Measurements from ENCODE around the gene DNAI1.
"Not testable (repeated sequence)": the region's sequence is repeated elsewhere in the genome, so short reads cannot be mapped to it uniquely, and the experiment has no call there.

The DNAI1 gene

DNA sequence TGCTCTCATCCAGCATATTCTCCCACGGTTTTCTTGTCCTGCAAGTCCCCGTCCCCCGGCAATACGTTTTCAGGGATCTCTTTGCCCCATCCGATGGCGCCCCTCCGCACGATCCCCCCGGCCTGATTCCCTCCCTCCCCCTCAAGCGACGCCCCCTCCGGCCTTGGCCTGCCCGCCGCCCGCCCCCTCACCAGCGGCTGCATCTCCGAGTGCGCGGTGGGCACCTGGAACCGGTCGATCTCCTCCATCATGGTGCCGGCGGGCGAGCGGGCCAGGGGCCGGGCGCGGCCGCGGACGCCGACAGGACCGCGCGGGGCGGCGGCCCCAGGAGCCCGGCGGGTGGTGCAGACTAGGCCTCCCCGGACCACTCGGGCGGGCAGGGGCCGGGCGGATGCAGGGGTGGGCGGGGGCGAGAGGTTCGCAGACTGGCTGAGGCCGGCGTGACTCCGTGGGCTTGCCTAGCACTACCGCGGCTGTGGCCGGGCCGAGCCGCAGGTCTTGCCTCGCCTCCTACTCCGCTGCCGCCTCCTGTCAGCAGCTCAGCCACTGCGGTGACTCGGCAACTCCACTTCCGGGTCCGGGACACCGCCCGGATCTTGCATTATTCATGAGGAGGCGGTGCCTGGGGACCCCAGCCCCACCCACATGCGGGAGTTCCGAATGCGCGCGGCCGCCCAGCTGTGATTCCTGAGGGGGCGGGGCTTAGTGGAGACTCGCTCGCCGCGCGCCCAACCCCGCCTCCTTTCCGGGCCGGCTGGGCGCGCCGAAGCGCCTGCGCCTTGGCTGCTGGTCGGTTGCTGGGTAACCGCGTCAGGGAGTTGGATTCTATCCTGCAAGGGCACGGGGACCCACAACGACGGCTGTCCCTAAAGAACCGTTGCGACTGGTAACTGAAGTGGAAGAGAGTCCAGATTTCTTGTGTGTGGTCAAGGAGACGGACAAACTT lies at the start of gene DNAI1, which contains the start of gene FAM219A:
TSS of gene DNAI1 (plus strand) at position 793 of the 946 bp plus-strand sequence. CDS start 201 bp downstream, outside the sequence.
TSS of gene FAM219A (minus strand) at position 558 of the 946 bp plus-strand sequence. CDS start at position 251, 307 bp downstream.
- DNase-seq, result peak; percentile 99

GRCh38 chr9:34409154-34409553 lies 49.5 kb upstream of the DNAI1 start:
- no peak for DNase-seq

GRCh38 chr9:34412336-34412735 lies 46.3 kb upstream of the DNAI1 start:
- no peak for DNase-seq

DNA sequence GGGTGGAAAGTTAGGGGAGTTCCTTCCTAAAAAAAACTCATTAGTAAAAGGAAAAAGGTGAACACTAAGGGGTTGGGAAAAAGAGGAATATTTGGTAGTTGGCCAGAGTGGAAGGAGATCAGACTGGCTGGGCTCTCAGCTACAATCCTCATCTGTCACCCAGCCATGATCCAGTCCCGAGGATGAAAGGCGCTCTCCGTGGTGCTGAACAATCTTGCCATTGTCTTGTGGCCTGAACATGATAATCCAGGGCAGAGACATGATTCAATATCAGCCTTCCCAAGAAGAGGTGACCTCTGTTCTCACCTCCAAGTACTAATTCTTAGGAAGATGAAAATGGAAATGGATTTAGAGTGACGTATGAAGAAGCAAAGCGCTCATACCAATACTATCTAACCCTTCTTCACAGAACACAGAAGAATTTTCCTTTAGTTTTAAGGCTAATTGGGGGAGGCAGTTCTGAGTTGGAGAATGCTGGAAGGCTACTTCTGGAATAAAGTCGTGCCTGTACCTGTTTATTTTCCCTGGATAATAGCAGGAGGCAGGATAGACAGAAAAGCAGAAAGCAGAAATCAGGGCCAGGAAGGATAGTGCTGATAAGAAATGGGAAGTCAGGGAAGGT lies 45.3 kb upstream of the DNAI1 start:
- no peak for DNase-seq

DNA sequence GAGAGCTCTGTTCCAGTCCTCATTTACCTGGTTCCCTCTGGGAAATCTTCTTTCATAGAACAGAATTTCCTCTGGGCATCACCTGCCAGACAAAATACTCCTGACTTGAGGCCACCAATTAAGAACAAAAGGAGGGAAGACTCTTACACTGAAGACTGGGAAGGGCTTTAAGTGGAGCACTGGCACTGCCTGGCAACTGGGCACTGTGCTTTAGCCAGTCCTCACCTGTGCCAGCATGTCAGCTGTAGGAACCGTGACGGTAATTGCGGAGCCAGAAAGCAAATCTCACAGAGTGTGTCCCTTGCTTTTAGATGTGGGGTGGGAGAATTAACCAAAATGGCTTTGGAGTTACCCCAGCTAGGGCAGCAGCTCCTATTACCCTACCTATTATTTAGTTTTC lies 40.9 kb upstream of the DNAI1 start:
- DNase-seq, result peak; percentile 79 to 89

DNA sequence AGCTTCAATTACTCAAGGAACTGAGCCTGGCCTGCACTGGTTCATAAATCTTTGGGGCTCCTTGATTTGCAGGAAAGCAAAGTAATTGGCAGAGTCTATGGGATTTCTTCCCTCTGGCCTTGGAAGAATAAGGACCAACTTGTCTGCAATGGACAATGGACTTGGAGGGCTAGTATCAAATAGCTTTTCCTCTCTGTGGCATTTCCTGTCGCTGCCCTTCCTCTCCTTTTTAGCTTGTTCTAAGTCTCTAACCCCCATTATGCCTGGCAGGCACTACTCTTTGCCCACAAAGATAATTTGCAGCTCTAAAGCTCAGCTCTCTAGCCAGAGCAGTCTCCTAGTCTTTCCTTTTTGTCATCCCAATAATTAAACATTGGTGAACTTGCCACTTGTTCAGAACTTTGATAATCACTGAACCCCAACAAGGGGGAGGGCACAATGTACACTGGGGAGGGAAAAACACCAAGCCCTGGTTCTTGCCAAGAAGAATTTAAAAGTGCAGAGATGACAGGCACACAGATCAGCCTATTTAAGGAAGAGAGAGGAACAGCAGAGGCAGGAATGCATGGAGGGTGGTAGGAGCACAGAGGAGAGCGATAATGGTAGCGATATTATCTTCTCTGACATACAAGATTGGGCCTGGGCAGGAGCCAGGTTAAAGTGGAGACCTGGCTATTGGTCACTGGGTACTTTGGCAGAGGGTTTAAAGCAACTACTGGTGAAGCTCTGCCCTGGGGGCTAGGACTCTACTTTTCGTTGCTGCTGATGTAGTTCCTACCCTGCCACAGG lies 38.7 kb upstream of the DNAI1 start:
- DNase-seq, result no peak

GRCh38 chr9:34426347-34427074 lies 32.1 kb upstream of the DNAI1 start:
- DNase-seq, result no peak

GRCh38 chr9:34428325-34428958 lies 30.2 kb upstream of the DNAI1 start:
- peak in 1 of 2 experiments; percentile 65 for DNase-seq

GRCh38 chr9:34430843-34431437 lies 27.7 kb upstream of the DNAI1 start:
- peak; percentile 65 to 86 for DNase-seq

DNA sequence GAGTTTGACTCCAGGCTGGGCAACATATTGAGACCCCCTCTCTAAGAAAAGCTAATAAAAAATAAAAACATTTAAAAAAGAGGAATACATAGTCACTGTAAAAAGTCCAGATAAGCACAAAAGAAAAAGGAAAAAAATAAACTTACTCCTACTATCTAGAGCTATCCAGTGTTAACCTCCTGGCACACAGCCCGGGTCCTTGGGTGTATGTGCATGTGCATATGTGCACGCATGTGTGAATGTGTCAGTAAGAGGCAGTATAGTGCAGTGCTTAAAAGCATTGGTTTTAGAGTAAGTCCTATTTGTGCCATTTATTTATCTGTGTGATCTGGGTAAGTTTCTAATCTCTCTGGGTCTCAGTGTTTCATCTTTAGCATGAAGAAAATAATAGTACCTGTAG lies 26.9 kb upstream of the DNAI1 start:
- DNase-seq, result no peak

DNA sequence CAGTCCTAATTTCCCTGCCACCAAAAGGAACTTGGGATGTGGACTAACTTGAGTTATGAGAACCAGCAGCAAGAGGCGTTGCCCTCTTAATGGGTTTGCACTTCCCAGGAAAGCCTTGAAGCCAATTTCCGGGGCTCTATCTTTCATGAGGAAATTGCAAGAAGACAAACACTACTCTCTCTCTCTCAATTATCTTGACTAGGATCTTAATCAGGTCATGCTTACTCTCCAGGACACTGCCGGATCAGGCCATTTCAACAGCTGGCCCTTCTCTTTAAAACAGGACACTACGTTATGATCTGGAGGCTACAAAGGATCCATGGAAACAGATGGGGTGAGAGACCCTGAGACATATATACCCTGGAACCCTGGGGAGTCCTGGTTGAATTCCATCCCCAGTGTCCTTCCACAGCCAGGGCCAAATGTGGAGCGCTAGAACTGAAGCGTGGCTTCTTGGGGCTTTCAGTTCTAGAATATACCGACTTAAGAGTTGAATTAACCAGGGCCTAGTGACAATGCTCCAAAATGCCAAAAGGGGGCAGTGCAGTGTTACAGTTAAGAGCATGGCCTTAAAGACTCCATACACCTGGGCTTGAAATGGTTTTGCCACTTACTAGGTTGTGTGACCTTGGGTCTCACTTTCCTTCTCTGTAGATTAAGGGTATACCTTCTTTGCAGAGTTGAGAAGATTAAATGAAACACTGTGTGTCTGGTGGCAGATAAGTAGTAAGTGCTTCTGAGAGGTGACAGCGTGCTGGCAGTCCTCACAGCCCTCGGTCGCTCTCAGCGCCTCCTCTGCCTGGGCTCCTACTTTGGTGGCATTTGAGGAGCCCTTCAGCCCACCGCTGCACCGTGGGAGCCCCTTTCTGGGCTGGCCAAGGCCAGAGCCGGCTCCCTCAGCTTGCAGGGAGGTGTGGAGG lies 21.3 kb upstream of the DNAI1 start:
- DNase-seq, result peak; percentile 73 to 79

DNA sequence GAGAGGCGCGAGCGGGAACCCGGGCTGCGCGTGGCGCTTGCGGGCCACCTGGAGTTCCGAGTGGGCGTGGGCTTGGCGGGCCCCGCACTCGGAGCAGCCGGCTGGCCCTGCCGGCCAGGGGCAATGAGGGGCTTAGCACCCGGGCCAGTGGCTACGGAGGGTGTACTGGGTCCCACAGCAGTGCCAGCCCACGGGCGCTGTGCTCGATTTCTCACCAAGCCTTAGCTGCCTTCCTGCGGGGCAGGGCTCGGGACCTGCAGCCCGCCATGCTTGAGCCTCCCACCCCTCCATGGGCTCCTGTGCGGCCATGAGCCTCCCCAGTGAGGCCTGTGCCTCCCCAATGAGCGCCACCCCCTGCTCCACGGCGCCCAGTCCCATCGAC lies 20.7 kb upstream of the DNAI1 start:
- DNase-seq, result not testable (repeated sequence)

GRCh38 chr9:34438465-34438864 lies 20.1 kb upstream of the DNAI1 start:
- DNase-seq, result not testable (repeated sequence)

DNA sequence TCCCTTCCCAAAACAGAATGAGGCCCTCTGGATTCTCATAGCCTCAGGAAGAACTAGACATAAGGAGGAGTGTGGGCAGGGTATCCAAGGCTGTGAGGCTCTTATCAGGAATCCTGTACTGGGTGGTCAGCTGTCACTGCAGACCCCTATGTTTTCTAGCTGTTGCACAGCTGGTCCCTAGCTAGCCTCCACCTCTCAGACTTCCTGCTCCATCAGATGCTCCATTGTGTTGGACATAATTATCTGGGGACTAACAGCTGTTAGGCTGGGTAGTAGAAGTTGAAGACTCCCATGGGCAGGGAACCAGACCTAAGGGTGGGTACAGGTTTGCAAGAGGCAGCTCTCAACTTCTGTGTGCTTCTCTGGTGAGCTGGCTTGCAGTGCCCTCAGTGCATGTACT lies 18.6 kb upstream of the DNAI1 start:
- no peak for DNase-seq

GRCh38 chr9:34442770-34443169 lies 15.8 kb upstream of the DNAI1 start:
- no peak for DNase-seq

GRCh38 chr9:34443533-34443932 lies 15.1 kb upstream of the DNAI1 start:
- no peak for DNase-seq

DNA sequence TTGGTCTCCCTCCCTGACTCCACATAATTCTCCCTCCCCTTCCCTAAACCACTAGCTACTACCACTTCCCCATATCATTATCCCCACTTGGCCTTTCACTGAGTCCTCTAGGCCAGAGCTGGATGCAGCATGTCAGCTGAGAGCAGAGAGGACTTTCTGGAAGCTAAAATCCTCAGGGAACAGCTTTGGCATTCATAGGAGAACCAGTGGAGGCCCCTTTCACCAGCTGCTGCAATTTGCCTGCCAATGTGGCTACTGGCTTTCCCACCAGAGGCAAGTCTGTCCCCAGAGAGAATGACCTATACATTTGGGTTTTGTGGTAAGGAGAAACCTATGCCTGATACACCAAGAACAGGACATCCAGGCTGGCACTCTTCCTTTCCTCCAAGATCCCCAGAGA lies 14.6 kb upstream of the DNAI1 start:
- DNase-seq, result no peak

DNA sequence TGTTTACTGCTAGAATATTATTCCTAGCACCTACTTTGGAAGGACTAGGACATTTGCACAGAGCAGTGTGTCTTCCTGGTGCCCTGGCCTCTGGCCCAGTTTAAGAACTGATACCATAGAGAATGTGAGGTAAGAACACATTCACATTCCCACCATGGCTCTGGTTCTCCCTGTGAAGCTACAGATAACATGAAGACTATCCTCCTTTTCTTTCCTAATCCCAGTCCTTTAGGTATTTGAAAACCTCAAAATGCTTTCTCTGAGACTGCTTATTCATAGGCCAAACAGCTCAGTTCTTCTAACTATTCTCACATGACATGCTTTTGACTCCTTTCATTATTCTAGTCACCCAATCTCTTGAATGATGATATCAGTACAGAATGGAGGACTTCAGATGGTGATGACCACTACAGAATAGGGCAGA lies 12.1 kb upstream of the DNAI1 start:
- no peak for DNase-seq

GRCh38 chr9:34446951-34447350 lies 11.7 kb upstream of the DNAI1 start:
- no peak for DNase-seq

GRCh38 chr9:34450644-34451043 lies 8.0 kb upstream of the DNAI1 start:
- no peak for DNase-seq

All from NCI-H2081 (cell line).